PC-9 (cell line): ENCODE data around the gene CCR4. TPM values are rescaled to one million over a fixed set of nuclear protein-coding genes. Genes with fewer than 3 reads are reported as not detected.

Experiments
- BruUV-seq: library from RNA; stranded (reverse); fragments of 400-500 nt; replicated peaks from 2 replicates; lab custom pipeline; 2021; lab: Mats Ljungman, UMichigan
- CTCF ChIA-PET: fragments of 300-600 bp; sonication (Branson Sonifier 250); formaldehyde crosslinking; loops from one replicate; lab custom pipeline; 2022; ENCODE audit warnings: antibody characterized with exemption; lab: Charles Lee
- POLR2A ChIA-PET: fragments of 300-600 bp; sonication (Branson Sonifier 250); formaldehyde crosslinking; loops from one replicate; lab custom pipeline; 2022; ENCODE audit warnings: antibody characterized with exemption; ENCODE audit not compliant: unreplicated experiment; lab: Charles Lee
- DNase-seq, 2 experiments: peaks; one replicate each; pipeline versions ENCODE4 v3.0.0 to v3.0.0-alpha.2; 2015 to 2022; ENCODE audit warnings: mixed read lengths in 1 of 2
- H2AFZ ChIP-seq: fragments of 200-600 bp; sonication (generic); 2 replicates; pipeline ENCODE4 v1.8.1; 2017; ENCODE audit warnings: antibody characterized with exemption
- H3F3A ChIP-seq: fragments of 200-600 bp; sonication (generic); 2 replicates; pipeline ENCODE4 v1.8.1; 2017; ENCODE audit warnings: antibody characterized with exemption, mild to moderate bottlenecking, low read depth; ENCODE audit not compliant: insufficient read depth
- H3K27ac ChIP-seq: fragments of 200-600 bp; sonication (generic); 2 replicates; pipeline ENCODE4 v1.6.1; 2016; ENCODE audit warnings: mixed run types
- H3K27me3 ChIP-seq: fragments of 200-600 bp; sonication (generic); 2 replicates; pipeline ENCODE4 v1.6.1; 2016; ENCODE audit warnings: low read depth, mixed run types; ENCODE audit not compliant: insufficient read depth
- H3K36me3 ChIP-seq: fragments of 200-600 bp; sonication (generic); 2 replicates; pipeline ENCODE4 v1.6.1; 2016; ENCODE audit warnings: low read depth, mixed run types
- H3K4me1 ChIP-seq: fragments of 200-600 bp; sonication (generic); replicated peaks from 2 replicates; pipeline ENCODE4 v1.6.1; 2016; ENCODE audit warnings: mixed run types; ENCODE audit not compliant: insufficient read depth
- H3K4me2 ChIP-seq: fragments of 200-600 bp; sonication (generic); 2 replicates; pipeline ENCODE4 v1.6.1; 2017; ENCODE audit warnings: mixed run types
- H3K4me3 ChIP-seq: fragments of 200-600 bp; sonication (generic); 2 replicates; pipeline ENCODE4 v1.6.1; 2016; ENCODE audit warnings: mixed run types
- H3K79me2 ChIP-seq: fragments of 200-600 bp; sonication (generic); 2 replicates; pipeline ENCODE4 v1.6.1; 2017; ENCODE audit warnings: low read depth, mixed run types
- H3K9me2 ChIP-seq: fragments of 200-600 bp; sonication (generic); 2 replicates; pipeline ENCODE4 v1.8.1; 2017; ENCODE audit warnings: mild to moderate bottlenecking; ENCODE audit not compliant: insufficient read depth
- H3K9me3 ChIP-seq: fragments of 200-600 bp; sonication (generic); 2 replicates; pipeline ENCODE4 v1.8.1; 2016; ENCODE audit warnings: low read depth; ENCODE audit not compliant: insufficient read depth
- H4K20me1 ChIP-seq: fragments of 200-600 bp; sonication (generic); 2 replicates; pipeline ENCODE4 v1.8.1; 2017; ENCODE audit not compliant: insufficient read depth
- CTCF ChIP-seq: fragments of 200-600 bp; sonication (generic); conservative IDR thresholded peaks from 2 replicates; pipeline ENCODE4 v1.6.1; 2017; ENCODE audit warnings: mixed run types, antibody characterized with exemption, mild to moderate bottlenecking, moderate library complexity
- EZH2 ChIP-seq: fragments of 200-600 bp; sonication (generic); IDR thresholded peaks from 2 replicates; pipeline ENCODE4 v1.8.0; 2017; ENCODE audit warnings: antibody characterized with exemption, low read depth
- intact Hi-C: fragments of 100-400 bp; cut with micrococcal nuclease; formaldehyde crosslinking; loops from one replicate; pipeline ENCODE4 v1.10.0; 2022; ENCODE audit not compliant: unreplicated experiment
- total RNA-seq: library from RNA; stranded (reverse); gene quantifications from 2 replicates; pipeline ENCODE4 v1.2.3, GENCODE V29; 2021

CCR4 gene
- total RNA-seq, 1 experiment from 2014 or later: not detected

GRCh38 chr3:32956750-32957570, 5.5 kb downstream of the CCR4 start:
- Histone ChIP-seq H3K9me2 (no peaks in the 10 kb centered on the region), H4K20me1 (no peaks in the 10 kb centered on the region), H3K27ac (no peak overlapping the region), H3K9me3 (no peaks in the 10 kb centered on the region), H3K4me2 (no peak overlapping the region), H3K27me3 (no peaks in the 10 kb centered on the region), H3K4me1 (no peaks in the 10 kb centered on the region), H3K79me2 (no peaks in the 10 kb centered on the region), H2AFZ (no peak overlapping the region), H3K4me3 (no peak overlapping the region), H3K36me3 (no peaks in the 10 kb centered on the region), H3F3A (no peaks in the 10 kb centered on the region)
- intact Hi-C loops: no loop called here
- no peak for TF ChIP-seq EZH2
- TF ChIP-seq CTCF: no peak
- no TSS peak for BruUV-seq
- POLR2A ChIA-PET: no interaction called here
- DNase-seq: no peak
- CTCF ChIA-PET: no interaction called here

- no peak overlapping the region for H3K4me2 ChIP-seq
- ChIA-PET POLR2A (no interaction called here), CTCF (no interaction called here)
- DNase-seq: no peak
- TF ChIP-seq EZH2 (no peak), CTCF (no peak)
- no TSS peak for BruUV-seq
- H3K4me3 ChIP-seq: no peak overlapping the region
- H3K79me2 ChIP-seq: no peaks in the 10 kb centered on the region
- H3F3A ChIP-seq: no peaks in the 10 kb centered on the region
- no peak overlapping the region for H3K27ac ChIP-seq
- no peaks in the 10 kb centered on the region for H3K27me3 ChIP-seq
- H3K4me1 ChIP-seq: no peaks in the 10 kb centered on the region
- no peaks in the 10 kb centered on the region for H3K9me3 ChIP-seq
- no peaks in the 10 kb centered on the region for H3K9me2 ChIP-seq
- intact Hi-C loops: no loop called here
- no peak overlapping the region for H2AFZ ChIP-seq
- H4K20me1 ChIP-seq: no peaks in the 10 kb centered on the region
- no peaks in the 10 kb centered on the region for H3K36me3 ChIP-seq
These were observed 7.1 kb downstream of the CCR4 start for GRCh38 chr3:32958509-32958908.

- BruUV-seq: no TSS peak
- Histone ChIP-seq H3K36me3 (no peaks in the 10 kb centered on the region), H4K20me1 (no peaks in the 10 kb centered on the region), H3F3A (no peaks in the 10 kb centered on the region), H3K27me3 (no peaks in the 10 kb centered on the region), H3K4me1 (no peaks in the 10 kb centered on the region), H3K4me2 (no peak overlapping the region), H3K9me2 (no peaks in the 10 kb centered on the region), H3K9me3 (no peaks in the 10 kb centered on the region), H3K27ac (no peak overlapping the region), H3K4me3 (no peak overlapping the region), H3K79me2 (no peaks in the 10 kb centered on the region), H2AFZ (no peak overlapping the region)
- no peak for DNase-seq
- POLR2A ChIA-PET: no interaction called here
- intact Hi-C loops: no loop called here
- no peak for TF ChIP-seq CTCF
- TF ChIP-seq EZH2: no peak
- CTCF ChIA-PET: no interaction called here
These were observed 7.9 kb downstream of the CCR4 start for GRCh38 chr3:32959371-32959770.
